IPS-20b (cell line): ENCODE data around the gene PCSK2.

ENCODE experiments used
- H3K27ac ChIP-seq: one replicate; pipeline ENCODE4 v1.5.1; 2013; ENCODE audit warnings: low read length
- H3K27me3 ChIP-seq: 2 replicates; pipeline ENCODE4 v1.6.1; 2013; ENCODE audit warnings: mild to moderate bottlenecking, low read length, inconsistent platforms; ENCODE audit not compliant: insufficient read depth
- H3K36me3 ChIP-seq: 2 replicates; pipeline ENCODE4 v1.6.1; 2013; ENCODE audit warnings: low read depth, mild to moderate bottlenecking, inconsistent platforms, low read length, moderate library complexity; ENCODE audit not compliant: insufficient read depth
- H3K4me1 ChIP-seq: 2 replicates; pipeline ENCODE4 v1.6.1; 2013; ENCODE audit warnings: mild to moderate bottlenecking, control low read depth, inconsistent platforms, low read length, moderate library complexity; ENCODE audit not compliant: insufficient read depth
- H3K4me3 ChIP-seq: 2 replicates; pipeline ENCODE4 v1.5.1; 2013; ENCODE audit warnings: mild to moderate bottlenecking, low read length, inconsistent platforms
- H3K9ac ChIP-seq: 2 replicates; pipeline ENCODE4 v1.6.1; 2013; ENCODE audit warnings: low read depth, mild to moderate bottlenecking, inconsistent platforms, low read length, moderate library complexity
- H3K9me3 ChIP-seq: 2 replicates; pipeline ENCODE4 v1.6.1; 2013; ENCODE audit warnings: mild to moderate bottlenecking, low read depth, low read length, inconsistent platforms; ENCODE audit not compliant: insufficient read depth

The PCSK2 gene

DNA sequence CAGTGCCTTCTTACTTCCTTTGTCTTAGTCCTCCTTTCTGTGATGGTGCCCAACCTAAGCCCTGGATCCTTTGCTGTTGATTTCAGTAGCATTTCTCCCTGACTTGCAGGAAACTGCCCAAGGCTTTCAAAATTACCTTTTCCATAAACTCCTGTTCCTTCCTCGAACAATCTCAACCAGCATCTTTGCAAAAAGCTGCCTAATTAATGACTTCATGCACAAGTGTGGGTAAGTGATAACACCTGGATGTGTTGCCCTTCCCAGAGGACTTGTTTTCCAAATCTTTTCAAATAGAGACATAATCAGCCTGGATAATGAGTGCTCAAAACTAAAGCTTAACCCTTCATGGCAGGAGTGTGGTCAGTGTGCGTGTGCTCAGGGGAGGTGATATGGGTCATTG lies 118.0 kb downstream of the PCSK2 start:
- no peaks in the 10 kb centered on the region for H3K27me3 ChIP-seq
- H3K9ac ChIP-seq = no peak overlapping the region
- no peak overlapping the region for H3K27ac ChIP-seq
- no peaks in the 10 kb centered on the region for H3K9me3 ChIP-seq
- no peaks in the 10 kb centered on the region for H3K36me3 ChIP-seq
- no peak overlapping the region for H3K4me3 ChIP-seq
- no peaks in the 10 kb centered on the region for H3K4me1 ChIP-seq

DNA sequence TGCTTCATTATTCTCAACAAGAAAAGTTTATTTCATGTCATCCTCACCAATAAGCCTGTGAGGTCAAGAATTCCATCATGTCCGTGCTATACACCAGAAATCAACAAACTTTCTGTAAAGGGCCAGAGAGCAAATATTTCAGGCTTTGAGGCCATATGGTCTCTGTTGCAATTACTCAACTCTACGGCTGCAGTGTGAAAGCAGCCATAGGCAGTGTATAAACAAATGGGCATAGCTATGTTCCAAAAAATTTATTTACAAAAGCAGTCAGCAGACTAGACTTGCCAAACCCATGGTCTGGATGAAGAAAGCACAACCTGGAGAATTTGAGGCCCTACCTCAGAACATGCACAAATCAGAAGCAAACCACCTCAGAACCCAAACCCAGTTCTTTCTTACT lies 118.5 kb downstream of the PCSK2 start:
- Histone ChIP-seq H3K4me3 (no peak overlapping the region), H3K9me3 (no peaks in the 10 kb centered on the region), H3K36me3 (no peaks in the 10 kb centered on the region), H3K4me1 (no peaks in the 10 kb centered on the region), H3K27me3 (no peaks in the 10 kb centered on the region), H3K9ac (no peak overlapping the region), H3K27ac (no peak overlapping the region)

DNA sequence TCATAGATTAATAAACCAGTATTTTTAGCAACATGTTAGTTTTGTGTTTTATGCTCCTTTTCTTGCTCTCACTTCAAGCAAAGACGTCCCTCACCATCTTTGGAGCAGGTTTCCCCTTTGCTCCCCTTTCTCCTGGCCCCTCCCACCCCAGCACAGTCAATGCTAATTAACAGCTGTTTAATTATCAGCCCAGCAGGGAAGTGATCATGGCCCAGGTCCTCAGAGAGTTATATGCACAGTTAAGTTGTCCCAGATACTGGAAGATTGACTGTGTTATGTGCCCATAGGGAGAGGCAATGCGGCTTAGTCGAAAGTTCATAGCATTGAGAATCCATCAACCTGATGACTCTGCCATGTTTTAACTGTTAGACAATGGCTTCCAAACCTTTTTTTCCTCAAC lies 123.5 kb downstream of the PCSK2 start:
- Histone ChIP-seq H3K9ac (no peak overlapping the region), H3K4me3 (no peak overlapping the region), H3K36me3 (no peaks in the 10 kb centered on the region), H3K27ac (no peak overlapping the region), H3K27me3 (no peaks in the 10 kb centered on the region), H3K4me1 (no peaks in the 10 kb centered on the region), H3K9me3 (no peaks in the 10 kb centered on the region)

DNA sequence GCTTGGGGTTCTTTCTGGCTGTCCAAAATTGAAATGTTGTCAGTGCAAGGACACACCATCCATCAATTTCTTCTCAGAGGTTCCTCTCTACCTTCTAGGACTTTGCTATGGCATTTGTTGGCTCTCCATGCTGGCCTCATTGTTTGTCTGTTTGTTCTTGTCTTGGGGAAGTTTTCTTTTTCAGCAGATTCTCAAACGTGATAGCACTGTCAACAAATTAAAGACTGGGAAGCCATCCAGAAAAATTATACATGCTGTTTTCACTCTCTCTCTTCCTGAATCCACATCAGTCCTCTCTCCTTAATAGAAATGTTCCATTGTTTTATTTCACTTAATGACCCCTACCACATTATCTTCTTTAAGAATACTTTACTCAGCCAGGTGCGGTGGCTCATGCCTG lies 130.4 kb downstream of the PCSK2 start:
- H3K4me3 ChIP-seq = no peak overlapping the region
- H3K4me1 ChIP-seq = no peaks in the 10 kb centered on the region
- H3K9me3 ChIP-seq = no peaks in the 10 kb centered on the region
- H3K27ac ChIP-seq = no peak overlapping the region
- no peaks in the 10 kb centered on the region for H3K36me3 ChIP-seq
- H3K9ac ChIP-seq = no peak overlapping the region
- H3K27me3 ChIP-seq = no peaks in the 10 kb centered on the region

DNA sequence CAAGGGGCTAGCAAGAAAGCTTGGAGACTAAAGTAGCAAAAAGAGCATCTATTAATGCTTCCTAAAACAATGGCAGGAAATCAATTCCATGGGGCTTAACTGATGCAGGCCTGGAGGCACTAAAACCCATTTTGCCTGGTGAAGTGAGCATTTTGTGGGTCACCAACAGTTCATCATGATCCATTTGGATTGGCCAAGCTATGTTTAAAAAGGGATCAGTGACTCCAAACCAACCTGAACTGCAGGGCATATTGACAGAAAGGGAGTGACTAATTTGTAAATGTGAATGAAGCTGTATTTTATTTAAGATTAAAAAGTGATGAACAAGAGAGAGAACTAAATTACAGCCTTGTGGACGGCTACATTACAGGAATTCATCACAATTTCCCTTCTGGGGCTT lies 132.0 kb downstream of the PCSK2 start:
- no peak overlapping the region for H3K4me3 ChIP-seq
- H3K9me3 ChIP-seq = no peaks in the 10 kb centered on the region
- no peaks in the 10 kb centered on the region for H3K27me3 ChIP-seq
- H3K27ac ChIP-seq = no peak overlapping the region
- H3K4me1 ChIP-seq = no peaks in the 10 kb centered on the region
- H3K36me3 ChIP-seq = no peaks in the 10 kb centered on the region
- no peak overlapping the region for H3K9ac ChIP-seq

DNA sequence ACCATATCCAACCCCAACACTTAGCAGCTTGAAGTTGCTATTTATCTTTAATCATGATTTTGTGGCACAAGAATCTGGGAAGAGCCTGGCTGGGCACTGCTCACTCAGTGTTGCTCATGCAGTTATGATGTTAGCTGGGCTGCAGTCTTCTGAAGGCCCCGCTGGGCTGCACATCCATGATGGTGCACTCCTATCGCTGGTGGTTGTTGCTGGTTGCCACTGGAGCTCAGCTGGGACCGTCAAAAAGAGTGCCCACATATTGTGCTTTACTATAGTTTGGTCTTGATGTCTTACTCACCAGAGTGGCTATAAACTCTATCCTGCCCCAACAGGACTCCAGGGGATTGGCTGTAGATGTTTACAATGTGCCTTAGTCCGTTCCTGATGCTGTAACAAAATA lies 137.8 kb downstream of the PCSK2 start:
- no peaks in the 10 kb centered on the region for H3K4me1 ChIP-seq
- H3K36me3 ChIP-seq = no peaks in the 10 kb centered on the region
- H3K27ac ChIP-seq = no peak overlapping the region
- no peaks in the 10 kb centered on the region for H3K27me3 ChIP-seq
- H3K9ac ChIP-seq = no peak overlapping the region
- no peaks in the 10 kb centered on the region for H3K9me3 ChIP-seq
- H3K4me3 ChIP-seq = no peak overlapping the region

DNA sequence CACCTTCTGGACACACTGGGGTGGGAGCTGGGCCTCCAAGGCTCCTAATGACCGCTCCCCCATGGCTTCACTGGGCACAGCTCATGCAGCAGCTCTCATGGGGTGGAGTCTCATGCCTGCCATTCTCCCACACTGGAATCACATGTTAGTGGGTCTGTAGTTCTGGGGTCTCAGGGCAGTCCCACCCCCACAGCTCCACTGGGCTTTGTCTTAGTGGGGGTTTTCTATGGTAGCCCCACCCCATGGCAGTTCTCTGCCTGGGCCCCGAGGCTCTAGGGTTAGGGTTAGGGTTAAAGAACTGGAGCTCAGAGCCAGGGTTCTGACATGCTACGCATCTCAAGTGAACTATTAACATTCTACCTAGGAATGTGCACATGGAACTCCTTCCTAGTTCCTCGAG lies 139.0 kb downstream of the PCSK2 start:
- H3K27ac ChIP-seq = no peak overlapping the region

DNA sequence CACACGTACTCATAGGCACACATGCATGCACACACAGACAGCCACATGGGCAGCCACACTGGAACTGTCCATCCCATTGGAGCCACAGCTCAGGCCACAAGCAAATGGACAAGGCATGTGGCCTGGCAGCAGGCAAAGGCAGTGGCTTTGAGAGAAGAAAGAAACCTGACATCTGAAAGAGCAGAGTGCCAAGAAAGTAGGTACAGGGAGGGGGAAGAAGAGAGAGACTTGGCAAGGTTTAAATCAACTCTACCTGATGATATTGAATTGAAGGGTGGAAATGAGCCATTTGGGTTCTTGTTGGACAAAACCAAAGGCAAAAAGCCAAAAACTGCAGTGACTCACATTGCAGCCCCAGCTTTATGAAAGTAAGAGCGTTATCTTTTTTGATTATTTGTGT lies 142.7 kb downstream of the PCSK2 start:
- no peak overlapping the region for H3K9ac ChIP-seq
- H3K4me3 ChIP-seq = no peak overlapping the region
- H3K36me3 ChIP-seq = no peaks in the 10 kb centered on the region
- H3K4me1 ChIP-seq = no peaks in the 10 kb centered on the region
- no peak overlapping the region for H3K27ac ChIP-seq
- H3K27me3 ChIP-seq = no peaks in the 10 kb centered on the region
- no peaks in the 10 kb centered on the region for H3K9me3 ChIP-seq

More for the DNA sequence above, 139.0 kb downstream of the PCSK2 start:
- Histone ChIP-seq H3K4me1 (no peaks in the 10 kb centered on the region), H3K4me3 (no peak overlapping the region), H3K27me3 (no peaks in the 10 kb centered on the region), H3K36me3 (no peaks in the 10 kb centered on the region), H3K9ac (no peak overlapping the region), H3K9me3 (no peaks in the 10 kb centered on the region)

DNA sequence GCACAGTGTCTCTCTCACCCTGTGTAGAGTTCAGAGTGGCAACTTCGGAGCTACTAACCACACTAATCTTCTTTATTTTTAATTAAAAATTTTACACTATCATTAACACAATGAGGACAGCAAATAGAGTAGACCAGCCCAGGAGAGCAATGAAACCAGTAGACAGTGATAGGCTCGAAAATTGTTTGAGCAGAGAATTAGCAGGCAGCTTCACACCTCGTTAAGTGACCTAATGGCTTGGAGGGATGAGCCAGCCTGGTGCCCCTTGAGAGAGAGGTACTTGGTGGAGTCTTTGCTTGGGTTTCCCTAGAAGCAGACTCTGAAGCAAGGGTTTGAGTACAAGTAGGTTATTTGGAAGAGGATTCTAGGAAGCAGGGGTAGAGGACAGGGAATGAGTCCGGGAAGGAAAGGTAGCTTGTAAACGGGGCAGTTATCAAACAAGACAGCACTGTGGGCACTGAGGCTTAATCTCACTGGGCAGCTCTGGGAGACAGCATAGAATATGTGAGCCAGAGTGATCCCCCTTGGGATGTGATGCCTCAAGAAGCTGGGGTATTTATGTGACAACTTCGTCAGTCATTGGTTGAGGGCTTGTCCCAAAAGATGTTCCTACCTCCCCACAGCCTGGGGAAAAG lies 146.1 kb downstream of the PCSK2 start:
- H3K4me1 ChIP-seq = peaks cover 6% of the 10 kb centered on the region; the same call in 1 of the 2 replicates
- no peak overlapping the region for H3K4me3 ChIP-seq
- H3K9ac ChIP-seq = no peak overlapping the region
- H3K9me3 ChIP-seq = no peaks in the 10 kb centered on the region
- H3K36me3 ChIP-seq = no peaks in the 10 kb centered on the region
- no peaks in the 10 kb centered on the region for H3K27me3 ChIP-seq
- no peak overlapping the region for H3K27ac ChIP-seq

DNA sequence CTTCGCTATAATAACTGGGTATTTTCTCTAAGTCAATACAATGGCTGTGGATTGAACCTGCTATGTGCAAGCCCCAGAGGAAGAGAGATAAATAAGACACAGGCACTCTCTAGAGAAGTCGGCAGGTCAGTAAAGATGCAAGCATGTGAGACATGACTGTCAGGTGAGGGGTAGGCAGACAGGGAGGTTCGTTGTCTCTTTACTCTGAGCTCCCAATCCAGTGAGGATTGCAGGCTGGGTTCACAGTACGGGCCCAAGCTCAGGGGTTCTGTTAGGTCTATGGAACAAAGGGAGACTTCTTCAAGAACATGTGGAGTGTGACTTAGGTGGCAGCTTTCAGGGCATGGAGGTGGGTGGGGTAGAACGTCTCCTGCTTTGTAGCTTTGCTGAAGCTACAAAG lies 147.2 kb downstream of the PCSK2 start:
- no peak overlapping the region for H3K27ac ChIP-seq
- no peaks in the 10 kb centered on the region for H3K9me3 ChIP-seq
- H3K27me3 ChIP-seq = no peaks in the 10 kb centered on the region
- no peaks in the 10 kb centered on the region for H3K36me3 ChIP-seq
- peaks cover 6% of the 10 kb centered on the region; the same call in 1 of the 2 replicates for H3K4me1 ChIP-seq
- H3K9ac ChIP-seq = no peak overlapping the region
- H3K4me3 ChIP-seq = no peak overlapping the region

DNA sequence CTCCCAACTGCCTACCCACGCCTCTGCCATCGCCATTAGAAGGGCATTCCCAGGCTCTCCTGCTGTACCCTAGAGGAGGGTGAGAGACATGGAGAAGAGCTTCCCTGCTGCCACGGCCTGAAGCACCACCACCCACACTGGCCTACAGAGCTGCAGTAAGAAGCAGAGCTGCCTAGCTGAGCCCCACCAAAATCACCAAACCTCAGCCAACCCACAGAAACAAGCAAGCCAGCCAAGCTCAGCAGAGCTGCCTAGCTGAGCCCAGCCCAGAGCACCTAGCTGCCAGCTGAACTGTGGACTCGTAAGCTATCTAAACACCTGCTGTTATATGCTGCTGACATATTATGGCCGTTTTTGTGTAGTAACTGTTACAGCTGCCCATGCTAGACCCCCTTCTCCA lies 149.2 kb downstream of the PCSK2 start:
- Histone ChIP-seq H3K4me3 (no peak overlapping the region), H3K27ac (no peak overlapping the region), H3K27me3 (no peaks in the 10 kb centered on the region), H3K9ac (no peak overlapping the region), H3K4me1 (peaks cover 6% of the 10 kb centered on the region; the same call in 1 of the 2 replicates), H3K9me3 (no peaks in the 10 kb centered on the region), H3K36me3 (no peaks in the 10 kb centered on the region)

DNA sequence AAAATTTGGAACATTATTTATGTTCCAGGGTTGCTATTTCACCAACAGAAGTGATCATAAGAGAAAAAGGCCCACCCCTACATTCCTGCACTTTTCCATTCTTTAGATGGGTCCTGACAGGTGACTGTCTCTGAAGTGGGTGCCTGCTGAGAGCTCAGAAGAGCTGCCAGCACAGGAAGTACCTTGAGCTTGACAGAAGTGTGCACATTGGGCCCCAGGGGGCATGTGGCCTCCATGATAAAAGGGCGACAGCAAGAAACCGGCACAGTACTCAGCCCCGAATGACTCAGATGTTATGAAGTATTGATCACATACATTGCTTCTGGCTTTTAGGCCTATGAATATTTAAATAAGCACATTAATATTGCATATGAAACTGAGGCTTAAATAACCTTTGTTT lies 150.4 kb downstream of the PCSK2 start:
- H3K4me1 ChIP-seq = peaks cover 6% of the 10 kb centered on the region; the same call in 1 of the 2 replicates
- no peaks in the 10 kb centered on the region for H3K27me3 ChIP-seq
- H3K4me3 ChIP-seq = no peak overlapping the region

More for the DNA sequence above, 150.4 kb downstream of the PCSK2 start:
- H3K36me3 ChIP-seq = no peaks in the 10 kb centered on the region
- H3K27ac ChIP-seq = no peak overlapping the region
- no peaks in the 10 kb centered on the region for H3K9me3 ChIP-seq
- no peak overlapping the region for H3K9ac ChIP-seq
